ENCODE data around the gene TBC1D3L. TPM values are rescaled to one million over a fixed set of nuclear protein-coding genes. Genes with fewer than 3 reads are reported as not detected.

Gene TBC1D3L
- 1.3 and 3.4 TPM in 2 replicates for total RNA-seq

GRCh38 chr17:37988960-37989359 lies at the start of gene TBC1D3L:
TBC1D3L (minus strand) TSS chr17:37989060; CDS start chr17:37987520, 1,540 bp downstream.

GRCh38 chr17:38003676-38004075 lies 14.8 kb upstream of the TBC1D3L start, which contains the start of gene TBC1D3D:
TBC1D3D (plus strand) TSS chr17:38003976; CDS start chr17:38005561, 1,585 bp downstream.

Other genes with a start within 250 kb of the TBC1D3L start
- gene HNF1B, start 244.0 kb downstream of the TBC1D3L start, total RNA-seq, result under 0.01 and 0.19 TPM in 2 replicates
- gene TBC1D3K, start 64.6 kb downstream of the TBC1D3L start, total RNA-seq, result not detected in 2 replicates
- not detected in 2 replicates for gene TBC1D3D, start 14.9 kb upstream of the TBC1D3L start, total RNA-seq
- gene TBC1D3C, start 79.6 kb upstream of the TBC1D3L start, total RNA-seq, result not detected in 2 replicates
- gene TBC1D3E, start 138.9 kb upstream of the TBC1D3L start, total RNA-seq, result not detected in 2 replicates
- not detected in 2 replicates for gene TBC1D3, start 203.5 kb upstream of the TBC1D3L start, total RNA-seq

All from regular cardiac myocyte (primary cell).